H9 (cell line): ENCODE data around the gene WFDC5. TPM values are rescaled to one million over a fixed set of nuclear protein-coding genes. Genes with fewer than 3 reads are reported as not detected.

Experiments used
- DNase-seq: peaks from one replicate; pipeline ENCODE4 v3.0.0-alpha.2; 2017
- H2AFZ ChIP-seq: one replicate; pipeline ENCODE4 v1.6.1; 2013; ENCODE audit warnings: mild to moderate bottlenecking, low read length, control low read depth, moderate library complexity
- H2AK5ac ChIP-seq: 2 replicates; pipeline ENCODE4 v1.6.1; 2013; ENCODE audit warnings: low read length, control low read depth, mixed read lengths; ENCODE audit not compliant: insufficient read length
- H2BK120ac ChIP-seq: one replicate; pipeline ENCODE4 v1.6.1; 2013; ENCODE audit warnings: low read depth, mild to moderate bottlenecking, low read length, control low read depth, inconsistent platforms; ENCODE audit not compliant: poor library complexity, severe bottlenecking
- H2BK12ac ChIP-seq: 2 replicates; pipeline ENCODE4 v1.6.1; 2013; ENCODE audit warnings: low read length, control low read depth, mixed read lengths, low read depth; ENCODE audit not compliant: insufficient read length
- H2BK15ac ChIP-seq: 2 replicates; pipeline ENCODE4 v1.6.1; 2013; ENCODE audit warnings: low read depth, low read length, control low read depth
- H2BK20ac ChIP-seq: one replicate; pipeline ENCODE4 v1.6.1; 2013; ENCODE audit warnings: low read depth, mild to moderate bottlenecking, low read length, control low read depth, inconsistent platforms; ENCODE audit not compliant: poor library complexity, severe bottlenecking
- H2BK5ac ChIP-seq: 2 replicates; pipeline ENCODE4 v1.6.1; 2013; ENCODE audit warnings: low read length, control low read depth, mixed read lengths; ENCODE audit not compliant: insufficient read length
- H3K14ac ChIP-seq: 2 replicates; pipeline ENCODE4 v1.6.1; 2013; ENCODE audit warnings: low read length, control low read depth; ENCODE audit not compliant: insufficient read depth
- H3K18ac ChIP-seq: 2 replicates; pipeline ENCODE4 v1.6.1; 2013; ENCODE audit warnings: low read depth, mild to moderate bottlenecking, mixed read lengths, low read length, control low read depth; ENCODE audit not compliant: insufficient read length
- H3K23ac ChIP-seq: 2 replicates; pipeline ENCODE4 v1.6.1; 2013; ENCODE audit warnings: low read length, control low read depth, mixed read lengths, low read depth; ENCODE audit not compliant: insufficient read length
- H3K23me2 ChIP-seq: 2 replicates; pipeline ENCODE4 v1.6.1; 2013; ENCODE audit warnings: low read depth, mild to moderate bottlenecking, mixed read lengths, low read length, control low read depth; ENCODE audit not compliant: insufficient read length, poor library complexity, severe bottlenecking
- H3K27ac ChIP-seq: 2 replicates; pipeline ENCODE4 v1.5.1; 2013; ENCODE audit warnings: low read length, control low read depth, mixed read lengths, low read depth; ENCODE audit not compliant: insufficient read length
- H3K27me3 ChIP-seq: 2 replicates; pipeline ENCODE4 v1.6.1; 2013; ENCODE audit warnings: low read length, control low read depth, inconsistent platforms; ENCODE audit not compliant: insufficient read depth
- H3K4ac ChIP-seq: 2 replicates; pipeline ENCODE4 v1.6.1; 2013; ENCODE audit warnings: low read depth, mild to moderate bottlenecking, control low read depth, inconsistent platforms, low read length, moderate library complexity
- H3K4me1 ChIP-seq: 2 replicates; pipeline ENCODE4 v1.6.1; 2013; ENCODE audit warnings: low read length, control low read depth, inconsistent platforms; ENCODE audit not compliant: insufficient read depth
- H3K4me2 ChIP-seq: 2 replicates; pipeline ENCODE4 v1.6.1; 2013; ENCODE audit warnings: low read length, control low read depth, mixed read lengths; ENCODE audit not compliant: insufficient read length, insufficient read depth
- H3K56ac ChIP-seq: 2 replicates; pipeline ENCODE4 v1.6.1; 2013; ENCODE audit warnings: low read depth, mild to moderate bottlenecking, mixed read lengths, low read length, control low read depth; ENCODE audit not compliant: insufficient read length
- H3K79me1 ChIP-seq: 2 replicates; pipeline ENCODE4 v1.6.1; 2013; ENCODE audit warnings: low read depth, mild to moderate bottlenecking, moderate library complexity, low read length, control low read depth, inconsistent platforms; ENCODE audit not compliant: insufficient read depth, poor library complexity, severe bottlenecking
- H3K79me2 ChIP-seq: 2 replicates; pipeline ENCODE4 v1.6.1; 2013; ENCODE audit warnings: low read length, control low read depth, inconsistent platforms; ENCODE audit not compliant: insufficient read depth
- H3K9ac ChIP-seq: 2 replicates; pipeline ENCODE4 v1.6.1; 2013; ENCODE audit warnings: low read length, control low read depth, mixed read lengths; ENCODE audit not compliant: insufficient read length; ENCODE audit errors: extremely low read depth
- H3K9me3 ChIP-seq: one replicate; pipeline ENCODE4 v1.6.1; 2013; ENCODE audit warnings: low read depth, low read length, inconsistent platforms; ENCODE audit not compliant: control insufficient read depth
- H3T11ph ChIP-seq: one replicate; pipeline ENCODE4 v1.6.1; 2013; ENCODE audit warnings: mild to moderate bottlenecking, low read length, control low read depth, inconsistent platforms
- H4K20me1 ChIP-seq: one replicate; pipeline ENCODE4 v1.6.1; 2013; ENCODE audit not compliant: control insufficient read depth, insufficient read length, insufficient read depth
- H4K5ac ChIP-seq: 2 replicates; pipeline ENCODE4 v1.6.1; 2013; ENCODE audit warnings: low read depth, mild to moderate bottlenecking, mixed read lengths, low read length, control low read depth; ENCODE audit not compliant: insufficient read length
- H4K8ac ChIP-seq: replicated peaks from 2 replicates; pipeline ENCODE4 v1.6.1; 2013; ENCODE audit warnings: low read length, control low read depth, mixed read lengths, low read depth; ENCODE audit not compliant: insufficient read length
- H4K91ac ChIP-seq: 2 replicates; pipeline ENCODE4 v1.6.1; 2013; ENCODE audit warnings: low read depth, mild to moderate bottlenecking, moderate library complexity, mixed read lengths, low read length, control low read depth; ENCODE audit not compliant: insufficient read length
- H3K27ac Mint-ChIP-seq, 3 experiments: 2 replicates in 2 of 3; 3 replicates in 1 of 3; pipeline ENCODE4 v1.8.0; 2020 to 2021; ENCODE audit warnings: mixed read lengths in 3 of 3, mild to moderate bottlenecking in 1 of 3, moderate library complexity in 1 of 3
- H3K27me3 Mint-ChIP-seq: 2 replicates; pipeline ENCODE4 v1.8.0; 2021; ENCODE audit warnings: low read depth, mild to moderate bottlenecking, moderate library complexity, mixed read lengths
- H3K36me3 Mint-ChIP-seq, 3 experiments: 2 replicates in 2 of 3; 3 replicates in 1 of 3; pipeline ENCODE4 v1.8.0; 2020 to 2021; ENCODE audit warnings: low read depth in 3 of 3, mixed read lengths in 3 of 3; ENCODE audit not compliant: insufficient read depth in 1 of 3
- H3K4me1 Mint-ChIP-seq, 2 experiments: 2 replicates each; pipeline ENCODE4 v1.8.0; 2020; ENCODE audit warnings: mixed read lengths in 2 of 2
- H3K4me3 Mint-ChIP-seq, 2 experiments: 2 replicates in 1 of 2; 3 replicates in 1 of 2; pipeline ENCODE4 v1.8.0; 2020 to 2021; ENCODE audit warnings: mild to moderate bottlenecking in 2 of 2, mixed read lengths in 2 of 2, moderate library complexity in 1 of 2
- H3K9me3 Mint-ChIP-seq, 2 experiments: 2 replicates in 1 of 2; 3 replicates in 1 of 2; pipeline ENCODE4 v1.8.0; 2020; ENCODE audit warnings: mild to moderate bottlenecking in 2 of 2, mixed read lengths in 2 of 2, moderate library complexity in 1 of 2
- CTCF ChIP-seq: fragments of 200-600 bp; sonication (generic); conservative IDR thresholded peaks from 3 replicates; pipeline ENCODE4 v1.8.0; 2021; ENCODE audit warnings: antibody characterized with exemption, mild to moderate bottlenecking
- WGBS: extraction: QIAGEN DNeasy Blood & Tissue Kit; methylation state at CpG from one replicate; pipeline ENCODE4 v1.1.7; 2013; ENCODE audit warnings: missing lambda C conversion rate, low lambda C conversion rate, mixed read lengths; ENCODE audit not compliant: insufficient read length; ENCODE audit errors: extremely low coverage; 5-methylcytosine and 5-hydroxymethylcytosine counted together
- total RNA-seq: library from RNA; stranded (reverse); gene quantifications from 2 replicates; pipeline ENCODE4 v1.2.1, GENCODE V29; 2021

Gene WFDC5
- total RNA-seq, 1 experiment from 2014 or later: not detected

- H4K5ac ChIP-seq: no peak overlapping the region
- H3K4ac ChIP-seq: no peak overlapping the region
- Mint-ChIP-seq H3K4me3 (no peak overlapping the region), H3K27me3 (no peaks in the 10 kb centered on the region), H3K4me1 (peaks cover 4% of the 10 kb centered on the region in 2 experiments), H3K27ac (no peak overlapping the region), H3K9me3 (no peaks in the 10 kb centered on the region), H3K36me3 (peaks cover 2 to 10% (median 4%) of the 10 kb centered on the region in 3 experiments; a peak in 5 of 7 replicates)
- no CpG with 5 or more reads among the region's 6 CpGs for WGBS
- H3K4me2 ChIP-seq: no peak overlapping the region
- no peaks in the 10 kb centered on the region for H3K79me2 ChIP-seq
- no peak overlapping the region for H3K9ac ChIP-seq
- H3K79me1 ChIP-seq: peaks cover 3% of the 10 kb centered on the region
- H3K18ac ChIP-seq: no peak overlapping the region
- no peak overlapping the region for H3K23ac ChIP-seq
- H2AK5ac ChIP-seq: no peak overlapping the region
- H2BK12ac ChIP-seq: no peak overlapping the region
- H3K9me3 ChIP-seq: no peaks in the 10 kb centered on the region
- H2BK5ac ChIP-seq: no peak overlapping the region
- H4K91ac ChIP-seq: no peak overlapping the region
- H2BK15ac ChIP-seq: no peak overlapping the region
- H2AFZ ChIP-seq: no peak overlapping the region
- no peaks in the 10 kb centered on the region for H3K27me3 ChIP-seq
- H3K27ac ChIP-seq: no peak overlapping the region
- H4K20me1 ChIP-seq: no peaks in the 10 kb centered on the region
- H3T11ph ChIP-seq: no peak overlapping the region
- H4K8ac ChIP-seq: no peak overlapping the region
- TF ChIP-seq CTCF: no peak
- H3K56ac ChIP-seq: no peak overlapping the region
- H3K4me1 ChIP-seq: no peaks in the 10 kb centered on the region
- DNase-seq: no peak
- H2BK120ac ChIP-seq: no peak overlapping the region
- H3K14ac ChIP-seq: no peak overlapping the region
- H2BK20ac ChIP-seq: no peak overlapping the region
- H3K23me2 ChIP-seq: no peaks in the 10 kb centered on the region
Measured at GRCh38 chr20:45070932-45071632, 43.9 kb downstream of the WFDC5 start.
